NCI-H146 treated with DMSO at 0.1 percent for 48 hours (cell line): Measurements from ENCODE around the gene HSDL2.
"Not testable (repeated sequence)": the region's sequence is repeated elsewhere in the genome, so short reads cannot be mapped to it uniquely, and the experiment has no call there.

ENCODE experiments used
- DNase-seq: peaks from one replicate; lab custom pipeline; 2025; ENCODE audit not compliant: unreplicated experiment; lab: John Stamatoyannopoulos, UW

Gene HSDL2

GRCh38 chr9:112365257-112365656, 14.7 kb upstream of the HSDL2 start:
- DNase-seq, result not testable (repeated sequence)

GRCh38 chr9:112366591-112366990, 13.3 kb upstream of the HSDL2 start:
- no peak for DNase-seq

- no peak for DNase-seq
Measured at GRCh38 chr9:112367465-112367864, 12.4 kb upstream of the HSDL2 start.

DNA sequence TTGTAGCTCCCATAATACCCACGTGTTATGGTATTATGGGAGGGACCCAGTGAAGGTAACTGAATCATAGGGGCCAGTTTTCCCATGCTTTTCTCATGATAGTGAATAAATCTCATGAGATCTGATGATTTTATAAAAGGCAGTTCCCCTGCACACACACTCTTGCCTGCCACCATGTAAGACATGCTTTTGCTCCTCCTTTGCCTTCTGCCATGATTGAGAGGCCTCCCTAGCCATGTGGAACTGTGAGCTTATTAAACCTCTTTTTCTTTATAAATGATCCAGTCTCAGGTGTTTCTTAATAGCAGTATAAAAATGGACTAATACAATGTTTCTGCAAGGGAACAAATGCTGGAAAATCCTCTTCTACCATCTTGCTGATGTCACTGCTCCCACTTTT, 10.1 kb upstream of the HSDL2 start:
- DNase-seq, result no peak

GRCh38 chr9:112371060-112371459, 8.8 kb upstream of the HSDL2 start:
- no peak for DNase-seq

DNA sequence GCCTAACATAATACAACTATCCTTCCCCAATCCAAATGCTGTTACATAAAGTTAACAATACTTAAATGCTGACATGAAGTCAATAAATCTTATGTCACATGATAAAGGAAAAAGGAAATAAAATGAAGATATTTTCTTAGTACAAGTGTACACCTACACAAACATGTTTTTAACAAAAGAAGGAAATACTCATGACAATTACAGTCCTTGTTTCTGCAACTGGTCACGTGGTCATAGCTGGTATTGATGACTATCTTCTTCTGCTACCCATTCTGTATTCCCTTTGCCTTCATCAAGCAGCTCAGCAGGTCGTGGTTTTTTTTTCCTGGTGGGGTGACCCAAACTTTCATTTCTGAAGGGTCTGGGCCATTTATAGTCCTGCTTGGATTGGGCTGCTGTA, 6.2 kb upstream of the HSDL2 start:
- DNase-seq, result not testable (repeated sequence)

- DNase-seq, result not testable (repeated sequence)
Measured at GRCh38 chr9:112374232-112374631, 5.7 kb upstream of the HSDL2 start.

GRCh38 chr9:112375361-112375760, 4.5 kb upstream of the HSDL2 start:
- DNase-seq, result no peak

GRCh38 chr9:112377087-112377486, 2.8 kb upstream of the HSDL2 start:
- DNase-seq, result no peak

- no peak for DNase-seq
Measured at GRCh38 chr9:112377684-112378327, 2.1 kb upstream of the HSDL2 start.

DNA sequence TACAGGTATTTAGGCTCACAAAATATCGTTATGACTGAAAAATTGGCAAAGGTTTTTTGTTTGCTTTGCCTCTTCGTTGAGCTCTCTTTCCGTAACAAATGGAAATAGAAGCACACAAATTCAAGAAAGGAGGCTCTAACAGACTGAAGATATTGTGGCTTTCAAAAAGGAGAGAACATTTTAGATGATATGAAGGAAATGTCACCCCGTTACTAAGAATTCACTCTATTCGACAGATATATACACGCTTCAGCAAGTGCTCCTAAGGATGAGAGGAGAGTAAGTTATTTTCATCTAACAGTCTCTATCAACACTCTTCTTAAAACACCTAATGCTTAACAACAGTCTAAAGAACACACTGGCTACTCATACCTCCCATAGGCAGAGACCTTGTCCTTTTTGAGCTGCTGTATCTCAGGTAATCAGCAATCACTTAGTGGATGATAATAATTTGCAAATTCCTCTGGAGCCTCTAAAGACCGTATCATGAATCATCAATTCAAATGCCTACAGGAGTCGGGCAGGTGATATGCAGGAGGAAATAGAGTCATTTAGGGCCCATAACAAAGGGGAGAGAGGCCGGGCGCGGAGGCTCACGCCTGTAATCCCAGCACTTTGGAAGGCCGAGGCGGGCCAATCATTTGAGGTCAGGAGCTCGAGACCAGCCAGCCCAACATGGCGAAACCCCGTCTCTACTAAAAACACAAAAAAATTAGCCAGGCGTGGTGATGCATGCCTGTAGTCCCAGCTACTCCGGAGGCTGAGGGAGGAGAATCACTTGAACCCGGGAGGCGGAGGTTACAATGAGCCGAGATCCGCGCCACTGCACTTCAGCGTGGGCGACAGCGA, 1.4 kb upstream of the HSDL2 start:
- no peak for DNase-seq

GRCh38 chr9:112379177-112380101, 469 bp upstream of the HSDL2 start:
- DNase-seq, result peak; percentile 88

DNA sequence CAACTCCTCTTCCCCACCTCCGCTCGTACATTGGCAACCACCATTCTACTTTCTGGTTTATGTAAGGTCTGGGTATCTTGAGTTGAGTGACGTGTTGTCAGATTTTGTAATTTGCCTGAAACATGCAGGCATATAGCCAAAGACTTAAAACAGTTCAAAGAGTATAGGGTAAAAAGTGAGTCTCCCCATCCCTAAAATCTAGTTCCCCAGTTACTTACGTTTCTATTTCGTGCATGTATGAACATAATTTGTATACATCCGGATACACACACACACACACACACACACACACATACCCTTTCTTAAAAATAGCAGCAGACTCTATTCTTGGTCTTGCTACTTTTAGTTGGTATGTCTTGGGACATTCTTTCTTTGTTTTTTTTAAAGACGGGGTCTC, 915 bp downstream of the HSDL2 start:
- DNase-seq, result no peak

GRCh38 chr9:112382066-112382465, 2.2 kb downstream of the HSDL2 start:
- DNase-seq, result no peak

GRCh38 chr9:112382501-112383364, 2.8 kb downstream of the HSDL2 start:
- DNase-seq, result no peak

- no peak for DNase-seq
Measured at GRCh38 chr9:112384219-112384618, 4.3 kb downstream of the HSDL2 start.

DNA sequence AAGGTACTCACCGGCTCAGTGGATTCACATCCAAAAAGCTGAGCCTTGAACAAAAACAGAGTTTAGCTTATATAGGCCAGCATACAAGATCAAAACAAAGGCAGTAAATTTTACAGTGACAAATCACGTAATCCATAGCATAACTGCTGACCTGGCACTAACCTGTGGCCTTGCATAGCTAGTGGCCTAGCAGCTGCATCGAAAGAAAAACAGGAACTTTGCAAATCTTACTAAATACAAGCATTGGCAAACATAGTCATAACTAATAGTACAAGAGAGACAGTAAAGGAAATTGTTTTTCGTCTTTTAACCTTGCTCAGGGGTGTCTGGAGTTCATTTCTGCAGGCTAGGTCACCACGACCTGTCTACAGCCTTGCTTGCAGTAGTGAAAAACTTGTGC, 4.8 kb downstream of the HSDL2 start:
- no peak for DNase-seq

GRCh38 chr9:112387115-112387514, 7.2 kb downstream of the HSDL2 start:
- no peak for DNase-seq

DNA sequence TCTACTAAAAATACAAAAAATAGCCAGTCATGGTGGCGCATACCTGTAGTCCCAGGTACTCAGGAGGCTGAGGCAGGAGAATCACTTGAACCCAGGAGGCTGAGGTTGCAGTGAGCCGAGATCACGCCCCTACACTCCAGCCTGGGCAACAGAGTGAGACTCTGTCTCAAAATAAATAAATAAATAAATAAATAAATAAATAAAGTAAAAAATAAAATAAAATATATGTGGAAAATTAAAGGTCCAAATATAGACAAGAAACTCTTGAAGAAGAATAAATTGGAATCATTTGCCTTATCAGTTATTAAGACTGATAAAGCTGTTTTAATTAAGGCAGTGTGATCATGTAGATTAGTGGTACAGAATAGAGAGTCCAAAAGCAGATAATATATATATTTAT, 10.0 kb downstream of the HSDL2 start:
- DNase-seq, result not testable (repeated sequence)

GRCh38 chr9:112391936-112392560, 12.1 kb downstream of the HSDL2 start:
- DNase-seq, result not testable (repeated sequence)
